Measurements from ENCODE around the gene ENTPD6.
A peak's percentile ranks its signal among the peaks of the same experiment; 100 is the strongest.

ENTPD6 gene

GRCh38 chr20:25191051-25191450 is 4.5 kb upstream of the ENTPD6 start:
- DNase-seq, result no peak

DNA sequence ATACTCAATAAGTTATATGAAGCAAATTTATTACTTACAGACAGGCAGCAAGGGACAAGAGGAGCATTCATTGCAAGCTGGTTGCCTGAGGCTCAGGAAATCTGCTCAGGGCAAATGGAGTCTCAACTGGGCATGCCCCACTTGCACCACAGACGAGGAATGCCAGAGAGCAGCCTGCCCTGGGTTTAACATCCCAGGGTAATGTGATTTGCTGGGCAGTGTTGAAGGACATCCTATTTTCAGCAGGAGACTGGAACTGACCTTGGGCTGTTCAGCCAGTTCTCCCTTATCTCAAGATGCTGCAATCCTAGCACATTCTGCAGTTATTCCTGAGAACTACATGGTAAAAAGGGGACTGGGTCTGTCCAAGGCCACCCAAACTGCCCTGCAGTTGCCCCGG is 3.8 kb upstream of the ENTPD6 start:
- no peak for DNase-seq

- no peak for DNase-seq
Measured at GRCh38 chr20:25193843-25194242, 1.7 kb upstream of the ENTPD6 start.

- DNase-seq, result no peak
Measured at GRCh38 chr20:25194333-25194972, 1.1 kb upstream of the ENTPD6 start.

- peak; percentile 80 for DNase-seq
Measured at GRCh38 chr20:25195962-25196785, 662 bp downstream of the ENTPD6 start.

- peak; percentile 80 for DNase-seq
Measured at GRCh38 chr20:25196786-25197120, 1.2 kb downstream of the ENTPD6 start.

- no peak for DNase-seq
Measured at GRCh38 chr20:25197183-25197869, 1.8 kb downstream of the ENTPD6 start.

DNA sequence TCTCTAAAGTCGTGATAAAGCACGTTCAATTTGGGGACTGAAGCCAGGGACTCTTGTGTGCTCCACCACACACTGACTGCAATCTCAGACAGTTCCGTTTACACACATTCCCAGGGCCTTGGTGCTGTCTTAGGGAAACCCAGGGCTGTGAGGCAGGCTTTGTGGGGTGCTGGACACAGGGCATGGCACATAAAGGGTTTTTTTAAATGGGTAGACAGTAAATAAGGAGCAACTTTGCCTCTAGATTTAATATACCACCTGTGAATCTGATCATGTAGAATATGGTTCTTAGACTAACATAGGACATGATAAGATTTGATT is 2.3 kb downstream of the ENTPD6 start:
- no peak for DNase-seq

DNA sequence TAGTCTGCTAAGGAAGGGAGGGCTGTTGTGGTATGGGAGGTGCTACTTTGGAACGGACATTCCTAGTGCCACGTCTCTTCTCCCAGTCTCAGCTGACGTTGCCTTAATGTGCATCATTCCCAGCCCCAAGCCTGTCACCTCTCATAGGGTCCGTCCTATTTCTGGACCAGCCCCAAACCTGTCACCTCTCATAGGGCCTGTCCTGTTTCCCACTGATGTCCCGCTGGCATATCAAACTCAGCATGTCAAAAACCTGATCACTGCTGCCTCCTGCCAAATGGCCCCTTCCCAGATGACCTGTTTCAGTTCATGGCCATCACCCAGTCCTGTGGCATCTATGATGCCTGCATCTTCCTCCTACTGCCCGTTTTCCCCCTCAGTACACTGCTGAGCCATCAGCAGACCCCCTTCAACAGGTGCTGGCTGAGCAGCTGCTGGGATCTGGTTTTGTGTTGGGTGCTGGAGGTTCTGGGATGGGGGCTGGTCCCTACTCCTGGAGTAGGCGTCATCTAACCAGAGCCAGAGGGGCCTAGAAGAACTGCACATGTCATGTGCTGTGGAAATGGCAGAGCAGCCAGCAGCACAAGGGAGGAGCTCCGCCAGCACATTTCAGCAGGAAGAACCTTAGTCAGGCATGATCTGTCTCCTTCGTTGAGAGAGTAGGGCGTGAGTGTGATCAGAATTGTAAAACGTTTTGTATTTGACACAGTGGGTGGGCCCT is 3.3 kb downstream of the ENTPD6 start:
- no peak for DNase-seq

GRCh38 chr20:25199473-25200260 is 4.2 kb downstream of the ENTPD6 start:
- no peak for DNase-seq

DNA sequence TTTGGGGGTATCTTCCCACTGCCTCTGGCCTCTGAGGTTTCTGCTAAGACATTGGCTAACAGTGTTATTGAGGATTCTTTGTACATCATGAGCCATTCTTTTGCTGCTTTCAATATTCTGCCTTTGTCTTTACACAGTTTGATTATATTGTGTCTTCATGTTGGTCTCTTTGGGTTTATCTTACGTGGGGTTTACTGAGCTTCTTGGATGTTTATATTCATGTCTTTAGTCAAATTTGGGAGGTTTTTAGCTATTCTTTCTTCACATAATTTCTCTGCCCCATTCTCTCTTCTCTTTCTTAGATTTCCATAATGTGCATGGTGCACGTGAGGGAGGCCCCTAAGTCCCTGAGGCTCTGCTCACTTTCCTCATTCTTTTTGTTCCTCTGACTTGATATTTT is 7.6 kb downstream of the ENTPD6 start:
- no peak for DNase-seq

DNA sequence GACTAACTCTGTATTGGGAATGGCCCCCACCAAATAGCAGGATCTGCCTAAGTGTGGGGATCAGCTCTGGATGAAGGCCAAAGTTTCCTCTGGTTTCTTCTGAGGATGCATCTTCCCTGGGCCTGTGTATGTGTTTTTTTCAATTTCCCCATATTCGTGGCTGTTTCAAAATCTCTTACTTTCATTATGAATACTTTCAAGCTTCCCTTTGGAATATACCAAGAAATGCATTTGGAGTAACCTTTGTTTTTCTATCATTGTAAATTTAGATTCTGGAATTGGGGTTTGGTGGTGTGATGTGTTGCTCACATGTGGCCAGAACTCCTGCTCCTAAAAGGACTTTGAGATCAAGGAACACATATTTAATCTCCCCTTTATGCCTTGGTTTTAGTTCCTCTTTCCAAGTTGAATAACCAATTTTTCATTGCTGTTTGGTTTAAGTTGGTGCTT is 8.4 kb downstream of the ENTPD6 start:
- no peak for DNase-seq

DNA sequence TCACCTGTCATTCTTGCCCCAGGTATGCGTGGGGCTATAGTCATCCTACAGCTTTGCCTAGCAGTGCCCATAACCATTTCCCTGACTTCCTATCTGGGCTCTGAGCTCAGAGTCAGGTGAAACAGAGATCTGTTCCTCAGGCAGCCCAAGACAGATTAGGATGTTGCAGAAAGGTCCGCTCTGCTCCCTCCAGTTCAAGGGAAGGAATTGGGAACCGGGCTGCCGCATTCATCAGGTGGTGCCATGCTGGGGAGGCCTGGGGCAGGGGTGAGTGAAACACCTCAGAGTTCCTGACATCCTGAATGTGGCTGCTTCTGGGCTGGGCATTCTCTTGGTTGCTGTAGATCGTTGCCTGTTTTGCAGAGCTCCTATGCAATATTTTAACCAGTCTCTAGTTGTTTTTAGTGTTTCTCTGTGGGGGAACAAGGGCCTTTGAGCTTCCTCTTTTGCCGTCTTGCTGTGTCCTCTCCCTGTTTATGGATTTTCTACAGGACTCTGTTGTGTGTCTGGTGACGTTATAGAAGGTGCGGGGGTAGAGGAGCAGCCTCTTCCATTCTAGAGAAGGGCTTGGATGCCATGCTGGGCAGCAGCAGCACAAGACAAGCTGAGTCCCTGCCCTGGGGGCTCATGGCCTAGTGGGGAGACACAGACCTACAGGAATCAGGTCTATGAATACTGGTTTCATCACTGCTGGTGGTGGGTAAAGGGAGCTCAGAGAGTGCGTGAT is 9.2 kb downstream of the ENTPD6 start:
- no peak for DNase-seq

- no peak for DNase-seq
Measured at GRCh38 chr20:25205277-25206062, 10.0 kb downstream of the ENTPD6 start.

GRCh38 chr20:25206063-25206403 is 10.5 kb downstream of the ENTPD6 start:
- no peak for DNase-seq

DNA sequence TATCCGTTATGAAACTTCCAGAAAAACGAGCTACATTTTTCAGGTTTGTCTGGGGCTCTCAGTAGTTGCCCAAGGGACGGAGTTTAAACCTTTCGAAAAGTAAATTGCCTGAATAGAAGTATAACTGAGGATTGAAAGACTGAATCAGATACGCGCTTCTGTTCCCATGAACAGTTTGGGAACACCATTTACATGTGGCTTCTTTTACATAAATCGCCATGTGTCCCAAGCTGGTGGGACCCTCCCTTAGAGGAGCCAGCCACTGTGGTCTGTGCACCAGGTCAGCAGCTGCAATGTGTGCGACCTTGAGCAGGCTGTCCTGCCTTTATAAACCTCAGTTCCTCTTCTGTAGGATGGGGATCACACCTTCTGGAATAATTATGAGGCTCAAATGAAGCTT is 11.0 kb downstream of the ENTPD6 start:
- DNase-seq, result no peak

DNA sequence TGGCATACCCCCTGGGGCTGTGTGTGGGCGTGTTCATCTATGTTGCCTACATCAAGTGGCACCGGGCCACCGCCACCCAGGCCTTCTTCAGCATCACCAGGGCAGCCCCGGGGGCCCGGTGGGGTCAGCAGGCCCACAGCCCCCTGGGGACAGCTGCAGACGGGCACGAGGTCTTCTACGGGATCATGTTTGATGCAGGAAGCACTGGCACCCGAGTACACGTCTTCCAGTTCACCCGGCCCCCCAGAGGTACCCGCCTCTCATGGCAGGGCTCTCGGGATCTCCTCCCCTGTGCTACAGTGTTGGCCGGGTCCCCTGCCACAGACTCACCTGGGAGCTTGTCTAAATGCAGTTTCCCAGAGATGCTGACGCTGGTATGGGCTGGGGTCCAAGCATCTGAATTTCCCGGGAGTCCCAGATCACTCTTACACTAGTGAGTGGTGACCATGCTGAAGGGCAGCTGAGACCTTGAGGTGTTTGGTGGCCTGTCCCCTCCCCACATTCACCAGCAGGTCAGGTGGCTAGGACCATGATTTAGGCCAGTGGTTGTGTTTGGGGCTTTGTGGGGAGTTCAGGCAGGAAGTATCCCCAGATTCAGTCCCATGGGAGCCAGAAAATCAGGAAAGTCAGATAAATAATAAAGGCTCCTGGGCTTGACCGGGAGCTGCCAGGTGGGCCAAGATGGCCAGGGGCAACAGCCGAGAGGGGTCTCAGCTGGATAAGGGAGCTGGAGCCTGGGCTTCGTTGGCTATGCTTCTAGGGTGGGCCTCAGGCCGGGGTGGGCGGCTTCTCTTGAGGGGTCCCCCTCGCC is 11.8 kb downstream of the ENTPD6 start:
- no peak for DNase-seq

- no peak for DNase-seq
Measured at GRCh38 chr20:25207960-25208534, 12.5 kb downstream of the ENTPD6 start.

GRCh38 chr20:25209400-25209799 is 13.9 kb downstream of the ENTPD6 start:
- no peak for DNase-seq

DNA sequence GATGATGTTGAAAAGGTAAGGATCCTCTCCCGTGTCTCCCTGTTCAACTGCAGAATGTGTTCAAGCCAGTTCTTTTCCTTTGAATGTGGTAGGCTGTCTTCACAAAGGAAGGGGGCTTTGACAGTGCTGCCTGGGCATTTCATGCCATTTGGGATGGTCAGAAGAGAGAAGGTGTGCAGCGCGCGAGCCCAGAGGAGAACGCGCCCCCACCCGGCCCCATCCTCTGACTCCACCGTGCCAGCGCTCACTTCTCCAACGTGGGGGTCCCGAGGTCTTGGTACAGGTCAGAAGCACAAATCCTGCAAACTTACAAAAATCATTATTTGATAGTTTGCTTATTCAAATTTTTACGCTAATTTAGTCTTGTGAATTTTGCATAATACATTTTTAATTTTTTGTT is 14.4 kb downstream of the ENTPD6 start:
- no peak for DNase-seq

All from NCI-H146 (cell line).